ENCODE results near the gene SEMA3D. TPM values are rescaled to one million over a fixed set of nuclear protein-coding genes. Genes with fewer than 3 reads are reported as not detected.

Gene SEMA3D
- total and polyA plus RNA-seq, 2 donors (not counting 1 experiment from before 2014, with no cell fraction given), result 0.46 to 0.59 TPM

- intact Hi-C loops (cut with micrococcal nuclease), result no loop called here
- Mint-ChIP-seq H3K4me3 (no peak overlapping the region), H3K27ac (no peak overlapping the region), H3K4me1 (no peaks in the 10 kb centered on the region), H3K9me3 (ENCODE audit: insufficient read depth) (no peaks in the 10 kb centered on the region), H3K27me3 (no peaks in the 10 kb centered on the region)
- Histone ChIP-seq H3K4me1 (ENCODE audit: control insufficient read depth in 2 of 2, insufficient read depth in 2 of 2, low read length in 2 of 2) (no peaks in the 10 kb centered on the region), H2AFZ (ENCODE audit: insufficient read depth, low read depth, low read length, poor library complexity, severe bottlenecking) (no peak overlapping the region), H3K79me2 (ENCODE audit: control insufficient read depth, insufficient read depth, low read length) (no peaks in the 10 kb centered on the region), H3K36me3 (replicated peaks in 1 of 2; ENCODE audit: control extremely low read depth in 1 of 2, control insufficient read depth in 1 of 2, extremely low read depth in 1 of 2, insufficient read depth in 2 of 2, low read length in 1 of 2) (no peaks in the 10 kb centered on the region), H3K9me3 (ENCODE audit: control extremely low read depth in 1 of 3, control insufficient read depth in 2 of 3, insufficient read depth in 1 of 3, low read length in 2 of 3) (no peaks in the 10 kb centered on the region), H3K27me3 (replicated peaks in 1 of 4; ENCODE audit: control extremely low read depth in 1 of 4, control insufficient read depth in 3 of 4, insufficient read depth in 4 of 4, low read length in 3 of 4) (no peaks in the 10 kb centered on the region), H3K4me3 (ENCODE audit: control extremely low read depth in 1 of 5, extremely low read depth in 1 of 5, insufficient read depth in 1 of 5, low read depth in 2 of 5, low read length in 4 of 5) (no peak overlapping the region), H4K20me1 (ENCODE audit: control insufficient read depth, insufficient read depth, low read length, poor library complexity, severe bottlenecking) (no peaks in the 10 kb centered on the region), H3K4me2 (replicated peaks; ENCODE audit: low read depth, low read length, poor library complexity, severe bottlenecking) (no peak overlapping the region), H3K27ac (ENCODE audit: low read length in 2 of 2) (no peak overlapping the region), H3K9ac (ENCODE audit: low read length) (no peak overlapping the region)
- no peak for ATAC-seq (ENCODE audit: low read depth)
- CTCF ChIA-PET, result no interaction called here
- DNase-seq, result no peak
- no peak for TF ChIP-seq CTCF (IDR thresholded peaks at IDR 0.05)
- TF ChIP-seq EZH2 (IDR thresholded peaks at IDR 0.05; ENCODE audit: borderline replicate concordance, insufficient read depth, low read depth, low read length, poor library complexity, severe bottlenecking), result no peak
- POLR2A ChIA-PET, result no interaction called here
Measured at GRCh38 chr7:85065888-85066485, 120.9 kb downstream of the SEMA3D start.

GRCh38 chr7:85065306-85065705 is 121.5 kb downstream of the SEMA3D start:
- no peak overlapping the region for H3K4me2 ChIP-seq (replicated peaks; ENCODE audit: low read depth, low read length, poor library complexity, severe bottlenecking)
- no peak overlapping the region for H2AFZ ChIP-seq (ENCODE audit: insufficient read depth, low read depth, low read length, poor library complexity, severe bottlenecking)
- ATAC-seq (ENCODE audit: low read depth) (no peak), DNase-seq (no peak)
- H3K4me3 Mint-ChIP-seq, result no peak overlapping the region
- H3K79me2 ChIP-seq (ENCODE audit: control insufficient read depth, insufficient read depth, low read length), result no peaks in the 10 kb centered on the region
- H3K4me3 ChIP-seq (ENCODE audit: control extremely low read depth in 1 of 5, extremely low read depth in 1 of 5, insufficient read depth in 1 of 5, low read depth in 2 of 5, low read length in 4 of 5), result no peak overlapping the region
- no peaks in the 10 kb centered on the region for H3K27me3 ChIP-seq (replicated peaks in 1 of 4; ENCODE audit: control extremely low read depth in 1 of 4, control insufficient read depth in 3 of 4, insufficient read depth in 4 of 4, low read length in 3 of 4)
- no peaks in the 10 kb centered on the region for H3K4me1 Mint-ChIP-seq
- intact Hi-C loops (cut with micrococcal nuclease), result no loop called here
- H3K9me3 ChIP-seq (ENCODE audit: control extremely low read depth in 1 of 3, control insufficient read depth in 2 of 3, insufficient read depth in 1 of 3, low read length in 2 of 3), result no peaks in the 10 kb centered on the region
- no peak overlapping the region for H3K27ac ChIP-seq (ENCODE audit: low read length in 2 of 2)
- no peak overlapping the region for H3K9ac ChIP-seq (ENCODE audit: low read length)
- no peaks in the 10 kb centered on the region for H3K36me3 ChIP-seq (replicated peaks in 1 of 2; ENCODE audit: control extremely low read depth in 1 of 2, control insufficient read depth in 1 of 2, extremely low read depth in 1 of 2, insufficient read depth in 2 of 2, low read length in 1 of 2)
- TF ChIP-seq EZH2 (IDR thresholded peaks at IDR 0.05; ENCODE audit: borderline replicate concordance, insufficient read depth, low read depth, low read length, poor library complexity, severe bottlenecking) (no peak), CTCF (IDR thresholded peaks at IDR 0.05) (no peak)
- POLR2A ChIA-PET, result no interaction called here
- H4K20me1 ChIP-seq (ENCODE audit: control insufficient read depth, insufficient read depth, low read length, poor library complexity, severe bottlenecking), result no peaks in the 10 kb centered on the region
- H3K27me3 Mint-ChIP-seq, result no peaks in the 10 kb centered on the region
- WGBS (ENCODE audit: insufficient coverage), result no CpG with 5 or more reads among the region's 1 CpG
- H3K9me3 Mint-ChIP-seq (ENCODE audit: insufficient read depth), result no peaks in the 10 kb centered on the region
- H3K27ac Mint-ChIP-seq, result no peak overlapping the region
- CTCF ChIA-PET, result no interaction called here
- no peaks in the 10 kb centered on the region for H3K4me1 ChIP-seq (ENCODE audit: control insufficient read depth in 2 of 2, insufficient read depth in 2 of 2, low read length in 2 of 2)

Measured in B cell (primary cell).